ENCODE measurements around the gene FMN1. TPM values are rescaled to one million over a fixed set of nuclear protein-coding genes. Genes with fewer than 3 reads are reported as not detected.

The FMN1 gene
- total and polyA plus RNA-seq, 7 donors: 0.21 to 20.0 (median 2.5) TPM

DNA sequence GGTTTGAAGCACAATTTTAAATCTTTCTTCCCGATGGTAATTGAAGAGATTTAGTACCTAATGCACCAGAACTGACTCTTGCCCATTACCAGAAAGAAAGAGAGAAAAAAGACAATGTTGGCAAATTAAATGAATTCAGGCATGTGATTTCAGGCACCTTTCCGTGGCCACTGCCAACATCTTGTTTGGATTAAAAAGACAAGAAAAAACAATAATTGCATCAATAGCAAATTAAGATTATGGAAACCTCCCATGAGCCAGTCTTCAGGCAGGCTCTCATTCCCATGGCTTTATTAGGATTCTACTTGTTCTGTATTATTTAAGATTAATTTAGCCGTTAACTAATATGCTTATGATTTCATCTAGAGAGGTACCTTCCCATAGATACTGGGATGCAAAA, 283.7 kb downstream of the FMN1 start:
- H3K9me3 ChIP-seq: no peaks in the 10 kb centered on the region
- H3K4me3 ChIP-seq: no peak overlapping the region
- H3K27ac ChIP-seq: no peak overlapping the region
- H3K27me3 ChIP-seq (ENCODE audit: insufficient read depth in 3 of 3, low read length in 2 of 3): peaks cover 0 to 2% (median under 1%) of the 10 kb centered on the region in 3 donors
- DNase-seq: no peak
- 70 to 74% (median 74%) methylated on average over 3 of the region's 3 CpGs for WGBS, 3 donors
- H3K36me3 ChIP-seq (ENCODE audit: insufficient read depth in 1 of 2, low read depth in 1 of 2): no peaks in the 10 kb centered on the region
- intact Hi-C loops (cut with DNase I): no loop called here
- no peak for ATAC-seq
- no peaks in the 10 kb centered on the region for H3K4me1 ChIP-seq
- TF ChIP-seq, protein P1, sequence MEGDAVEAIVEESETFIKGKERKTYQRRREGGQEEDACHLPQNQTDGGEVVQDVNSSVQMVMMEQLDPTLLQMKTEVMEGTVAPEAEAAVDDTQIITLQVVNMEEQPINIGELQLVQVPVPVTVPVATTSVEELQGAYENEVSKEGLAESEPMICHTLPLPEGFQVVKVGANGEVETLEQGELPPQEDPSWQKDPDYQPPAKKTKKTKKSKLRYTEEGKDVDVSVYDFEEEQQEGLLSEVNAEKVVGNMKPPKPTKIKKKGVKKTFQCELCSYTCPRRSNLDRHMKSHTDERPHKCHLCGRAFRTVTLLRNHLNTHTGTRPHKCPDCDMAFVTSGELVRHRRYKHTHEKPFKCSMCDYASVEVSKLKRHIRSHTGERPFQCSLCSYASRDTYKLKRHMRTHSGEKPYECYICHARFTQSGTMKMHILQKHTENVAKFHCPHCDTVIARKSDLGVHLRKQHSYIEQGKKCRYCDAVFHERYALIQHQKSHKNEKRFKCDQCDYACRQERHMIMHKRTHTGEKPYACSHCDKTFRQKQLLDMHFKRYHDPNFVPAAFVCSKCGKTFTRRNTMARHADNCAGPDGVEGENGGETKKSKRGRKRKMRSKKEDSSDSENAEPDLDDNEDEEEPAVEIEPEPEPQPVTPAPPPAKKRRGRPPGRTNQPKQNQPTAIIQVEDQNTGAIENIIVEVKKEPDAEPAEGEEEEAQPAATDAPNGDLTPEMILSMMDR (IDR thresholded peaks at IDR 0.05): no peak

DNA sequence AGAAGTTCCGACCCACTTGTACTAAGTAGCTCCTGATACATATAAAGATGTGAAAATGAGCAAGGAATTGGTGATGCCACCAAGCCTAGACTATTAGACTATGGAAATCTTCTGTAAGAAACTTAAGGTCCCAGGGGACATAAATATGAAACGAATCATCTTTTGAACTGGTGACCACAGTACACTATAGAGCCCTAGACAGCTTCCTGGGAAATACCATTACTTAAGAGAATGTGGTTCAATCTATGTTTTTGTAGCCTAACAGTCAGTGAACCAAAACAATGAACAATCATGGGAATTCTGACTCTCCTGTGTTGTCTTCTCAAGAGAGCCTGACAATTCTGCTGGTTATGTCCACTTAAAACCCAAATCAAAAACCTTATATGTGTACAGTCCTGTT, 285.1 kb downstream of the FMN1 start:
- no peak overlapping the region for H3K27ac ChIP-seq
- H3K36me3 ChIP-seq (ENCODE audit: insufficient read depth in 1 of 2, low read depth in 1 of 2): no peaks in the 10 kb centered on the region
- H3K9me3 ChIP-seq: no peaks in the 10 kb centered on the region
- no peak for DNase-seq
- H3K27me3 ChIP-seq (ENCODE audit: insufficient read depth in 3 of 3, low read length in 2 of 3): no peaks in the 10 kb centered on the region
- TF ChIP-seq, protein P1 (IDR thresholded peaks at IDR 0.05): no peak
- WGBS, 3 donors: 69 to 79% (median 77%) methylated on average over 2 of the region's 2 CpGs
- intact Hi-C loops (cut with DNase I): no loop called here
- H3K4me1 ChIP-seq: no peaks in the 10 kb centered on the region
- ATAC-seq: no peak
- no peak overlapping the region for H3K4me3 ChIP-seq

DNA sequence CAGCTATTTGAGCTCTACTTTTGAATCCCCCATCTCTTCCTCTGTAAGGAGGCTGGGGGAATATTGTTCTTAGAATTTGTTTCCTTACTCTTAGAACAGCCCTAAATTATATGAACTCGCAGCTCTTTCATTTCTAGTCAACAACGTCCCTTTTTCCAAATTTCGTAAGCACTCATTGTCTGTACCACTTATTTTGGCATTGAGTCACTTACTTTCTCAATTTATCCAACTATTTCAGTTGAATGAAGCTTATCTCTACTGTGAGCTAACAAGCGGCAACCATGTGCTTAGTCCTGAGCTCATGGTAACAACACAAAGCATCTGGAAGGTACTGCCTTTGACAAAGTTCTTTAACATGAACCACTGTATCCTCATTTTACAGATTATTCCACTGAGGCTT, 285.6 kb downstream of the FMN1 start:
- 84 to 89% (median 86%) methylated on average over 4 of the region's 4 CpGs for WGBS, 3 donors
- no peak for DNase-seq
- no peak overlapping the region for H3K27ac ChIP-seq
- no peaks in the 10 kb centered on the region for H3K9me3 ChIP-seq
- ATAC-seq: no peak
- intact Hi-C loops (cut with DNase I): no loop called here
- no peaks in the 10 kb centered on the region for H3K27me3 ChIP-seq (ENCODE audit: insufficient read depth in 3 of 3, low read length in 2 of 3)
- H3K4me3 ChIP-seq: no peak overlapping the region
- H3K36me3 ChIP-seq (ENCODE audit: insufficient read depth in 1 of 2, low read depth in 1 of 2): no peaks in the 10 kb centered on the region
- H3K4me1 ChIP-seq: no peaks in the 10 kb centered on the region
- TF ChIP-seq, protein P1 (IDR thresholded peaks at IDR 0.05): no peak

DNA sequence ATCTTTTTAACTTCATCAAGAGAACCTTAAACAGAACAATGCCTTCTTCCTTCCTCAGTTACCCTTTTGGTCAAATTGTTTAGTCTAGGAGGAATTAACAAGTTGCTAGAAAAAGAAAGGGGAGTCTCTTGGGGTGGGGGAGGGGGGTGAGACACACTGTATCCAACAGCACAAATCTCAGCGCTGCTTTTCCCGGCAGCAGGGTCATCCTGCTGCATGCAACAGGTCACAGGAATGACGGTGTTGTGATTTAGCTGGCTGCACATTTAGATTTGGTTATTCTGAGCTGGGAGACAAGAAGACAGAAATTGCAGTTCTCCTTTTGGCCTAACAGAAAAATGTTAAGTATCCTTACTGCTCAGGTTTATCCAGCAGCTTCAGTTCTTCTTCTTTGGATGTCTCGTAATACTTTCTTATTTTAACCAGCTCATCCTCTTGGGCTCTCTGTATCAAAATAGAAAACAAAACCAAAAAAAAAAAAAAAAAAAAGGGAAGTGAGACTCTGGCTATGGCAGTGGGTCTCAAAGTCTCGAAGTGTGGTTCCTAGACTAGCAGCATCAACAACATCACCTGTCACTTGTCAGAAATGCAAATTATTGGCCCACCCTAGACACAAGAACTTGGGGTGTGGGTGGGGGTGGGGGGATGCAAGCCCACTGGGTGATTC, 286.2 kb downstream of the FMN1 start:
- 48 to 57% (median 57%) methylated on average over 5 of the region's 5 CpGs for WGBS, 3 donors
- H3K4me1 ChIP-seq: no peaks in the 10 kb centered on the region
- ATAC-seq (no peak), DNase-seq (no peak)
- H3K27ac ChIP-seq: no peak overlapping the region
- no peaks in the 10 kb centered on the region for H3K36me3 ChIP-seq (ENCODE audit: insufficient read depth in 1 of 2, low read depth in 1 of 2)
- intact Hi-C loops (cut with DNase I): no loop called here
- TF ChIP-seq, protein P1 (IDR thresholded peaks at IDR 0.05): no peak
- no peak overlapping the region for H3K4me3 ChIP-seq
- no peaks in the 10 kb centered on the region for H3K27me3 ChIP-seq (ENCODE audit: insufficient read depth in 3 of 3, low read length in 2 of 3)
- H3K9me3 ChIP-seq: no peaks in the 10 kb centered on the region

DNA sequence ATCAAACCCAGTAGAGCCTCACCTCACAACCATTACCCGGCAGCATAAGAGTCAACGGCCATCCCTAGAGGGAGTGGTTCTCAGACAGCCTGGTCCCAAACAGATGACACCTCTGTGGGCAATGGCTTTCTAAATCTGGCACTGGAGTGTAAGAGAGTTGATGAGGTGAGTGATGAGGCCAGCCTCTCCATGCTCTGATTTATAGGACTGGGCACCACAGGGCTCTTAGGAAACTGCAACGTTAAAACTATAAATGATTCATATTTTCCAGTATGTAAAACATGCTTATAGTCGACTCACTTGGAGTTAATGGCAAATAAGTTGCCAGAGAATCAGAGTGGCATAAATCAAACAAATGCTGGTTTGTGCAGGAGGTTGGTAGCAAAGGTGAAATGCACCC, 289.0 kb downstream of the FMN1 start:
- Histone ChIP-seq H3K9me3 (no peaks in the 10 kb centered on the region), H3K36me3 (ENCODE audit: insufficient read depth in 1 of 2, low read depth in 1 of 2) (no peaks in the 10 kb centered on the region), H3K27ac (no peak overlapping the region), H3K4me1 (no peaks in the 10 kb centered on the region), H3K4me3 (no peak overlapping the region), H3K27me3 (ENCODE audit: insufficient read depth in 3 of 3, low read length in 2 of 3) (no peaks in the 10 kb centered on the region)
- TF ChIP-seq, protein P1 (IDR thresholded peaks at IDR 0.05): no peak
- ATAC-seq (no peak), DNase-seq (no peak)
- intact Hi-C loops (cut with DNase I): no loop called here
- 68 to 81% (median 71%) methylated on average over 4 of the region's 4 CpGs for WGBS, 3 donors

Data from psoas muscle (tissue), 8 donors.